Measurements from ENCODE around the gene HIPK2.

The HIPK2 gene

GRCh38 chr7:139774376-139774775 lies 3.4 kb downstream of the HIPK2 start:
- no peaks in the 10 kb centered on the region for H3F3A ChIP-seq (ENCODE audit: low read depth)
- H2AFZ ChIP-seq (ENCODE audit: low read length): no peak overlapping the region
- H3K9me2 ChIP-seq (replicated peaks; ENCODE audit: low read depth, low read length): no peaks in the 10 kb centered on the region
- H3K79me2 ChIP-seq (ENCODE audit: insufficient read depth, low read length): peaks cover 75% of the 10 kb centered on the region
- H3K4me3 ChIP-seq (ENCODE audit: low read length, poor library complexity, severe bottlenecking): peak overlapping the region; percentile 6
- H3K9me3 ChIP-seq (ENCODE audit: insufficient read depth, low read depth, low read length): no peaks in the 10 kb centered on the region
- H3K4me1 ChIP-seq (ENCODE audit: insufficient read depth, low read length, poor library complexity, severe bottlenecking): peaks cover 43% of the 10 kb centered on the region
- H3K4me2 ChIP-seq (ENCODE audit: low read depth, low read length, poor library complexity, severe bottlenecking): peak overlapping the region; percentile 83
- peaks cover 21% of the 10 kb centered on the region for H4K20me1 ChIP-seq (ENCODE audit: insufficient read depth, low read length, poor library complexity, severe bottlenecking)
- H3K36me3 ChIP-seq (ENCODE audit: insufficient read depth, low read length): no peaks in the 10 kb centered on the region
- H3K9ac ChIP-seq (ENCODE audit: low read depth, low read length, poor library complexity, severe bottlenecking): no peak overlapping the region
- H3K27me3 ChIP-seq (ENCODE audit: insufficient read depth, low read length, poor library complexity, severe bottlenecking): no peaks in the 10 kb centered on the region
- TF ChIP-seq, protein P1, sequence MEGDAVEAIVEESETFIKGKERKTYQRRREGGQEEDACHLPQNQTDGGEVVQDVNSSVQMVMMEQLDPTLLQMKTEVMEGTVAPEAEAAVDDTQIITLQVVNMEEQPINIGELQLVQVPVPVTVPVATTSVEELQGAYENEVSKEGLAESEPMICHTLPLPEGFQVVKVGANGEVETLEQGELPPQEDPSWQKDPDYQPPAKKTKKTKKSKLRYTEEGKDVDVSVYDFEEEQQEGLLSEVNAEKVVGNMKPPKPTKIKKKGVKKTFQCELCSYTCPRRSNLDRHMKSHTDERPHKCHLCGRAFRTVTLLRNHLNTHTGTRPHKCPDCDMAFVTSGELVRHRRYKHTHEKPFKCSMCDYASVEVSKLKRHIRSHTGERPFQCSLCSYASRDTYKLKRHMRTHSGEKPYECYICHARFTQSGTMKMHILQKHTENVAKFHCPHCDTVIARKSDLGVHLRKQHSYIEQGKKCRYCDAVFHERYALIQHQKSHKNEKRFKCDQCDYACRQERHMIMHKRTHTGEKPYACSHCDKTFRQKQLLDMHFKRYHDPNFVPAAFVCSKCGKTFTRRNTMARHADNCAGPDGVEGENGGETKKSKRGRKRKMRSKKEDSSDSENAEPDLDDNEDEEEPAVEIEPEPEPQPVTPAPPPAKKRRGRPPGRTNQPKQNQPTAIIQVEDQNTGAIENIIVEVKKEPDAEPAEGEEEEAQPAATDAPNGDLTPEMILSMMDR (conservative IDR thresholded peaks at IDR 0.05; ENCODE audit: low read length): no peak
- no peak for TF ChIP-seq EZH2phosphoT487 (IDR thresholded peaks at IDR 0.05; ENCODE audit: borderline replicate concordance)

DNA sequence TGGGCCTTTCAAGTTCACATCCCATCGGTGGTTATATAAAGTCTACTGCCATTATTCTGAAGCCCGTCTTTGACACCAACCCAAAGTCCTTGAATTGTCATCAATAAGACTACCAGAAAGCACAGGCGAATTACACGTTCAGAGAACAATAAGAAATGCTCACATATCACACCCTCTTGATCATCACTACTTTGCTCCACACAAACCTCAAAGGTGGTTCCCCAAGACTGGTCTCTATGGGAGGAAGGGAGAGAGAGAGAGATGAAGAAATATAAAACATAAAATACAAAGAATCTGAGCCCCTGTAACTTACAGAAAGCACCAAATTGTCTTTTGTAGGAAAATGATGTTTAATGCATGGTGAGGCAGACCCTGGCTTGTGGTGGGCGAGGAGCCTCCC lies 4.4 kb downstream of the HIPK2 start:
- Histone ChIP-seq H3K9me3 (ENCODE audit: insufficient read depth, low read depth, low read length) (no peaks in the 10 kb centered on the region), H3K9me2 (replicated peaks; ENCODE audit: low read depth, low read length) (no peaks in the 10 kb centered on the region), H3K4me2 (ENCODE audit: low read depth, low read length, poor library complexity, severe bottlenecking) (peak overlapping the region; percentile 83), H3K4me1 (ENCODE audit: insufficient read depth, low read length, poor library complexity, severe bottlenecking) (peaks cover 39% of the 10 kb centered on the region), H4K20me1 (ENCODE audit: insufficient read depth, low read length, poor library complexity, severe bottlenecking) (peaks cover 30% of the 10 kb centered on the region), H3K27me3 (ENCODE audit: insufficient read depth, low read length, poor library complexity, severe bottlenecking) (no peaks in the 10 kb centered on the region), H3K9ac (ENCODE audit: low read depth, low read length, poor library complexity, severe bottlenecking) (no peak overlapping the region), H3K36me3 (ENCODE audit: insufficient read depth, low read length) (no peaks in the 10 kb centered on the region), H3K79me2 (ENCODE audit: insufficient read depth, low read length) (peaks cover 81% of the 10 kb centered on the region), H3K4me3 (ENCODE audit: low read length, poor library complexity, severe bottlenecking) (no peak overlapping the region), H3F3A (ENCODE audit: low read depth) (no peaks in the 10 kb centered on the region), H2AFZ (ENCODE audit: low read length) (no peak overlapping the region)
- TF ChIP-seq, protein P1 (conservative IDR thresholded peaks at IDR 0.05; ENCODE audit: low read length): no peak
- no peak for TF ChIP-seq EZH2phosphoT487 (IDR thresholded peaks at IDR 0.05; ENCODE audit: borderline replicate concordance)

DNA sequence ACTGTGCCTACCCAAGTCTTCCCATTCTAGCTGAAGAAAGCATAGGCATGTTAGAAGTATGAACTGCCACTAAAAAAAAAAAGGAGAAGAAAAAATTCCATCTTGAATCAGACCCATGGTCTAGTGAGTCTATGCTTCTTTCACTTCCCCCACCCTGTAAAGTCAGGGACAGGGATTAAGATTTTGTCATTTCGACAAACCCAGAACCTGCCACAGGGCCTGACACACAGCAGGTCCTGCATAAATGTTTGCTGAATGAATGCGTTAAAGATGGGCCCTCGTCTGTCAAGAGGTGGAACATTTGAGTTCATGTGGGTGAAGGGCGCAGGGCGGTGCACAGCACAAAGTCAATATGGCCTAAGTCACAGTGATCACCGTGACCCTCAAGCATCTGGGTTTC lies 4.9 kb downstream of the HIPK2 start:
- no peaks in the 10 kb centered on the region for H3K36me3 ChIP-seq (ENCODE audit: insufficient read depth, low read length)
- no peaks in the 10 kb centered on the region for H3F3A ChIP-seq (ENCODE audit: low read depth)
- H3K9ac ChIP-seq (ENCODE audit: low read depth, low read length, poor library complexity, severe bottlenecking): no peak overlapping the region
- H4K20me1 ChIP-seq (ENCODE audit: insufficient read depth, low read length, poor library complexity, severe bottlenecking): peaks cover 35% of the 10 kb centered on the region
- no peaks in the 10 kb centered on the region for H3K9me3 ChIP-seq (ENCODE audit: insufficient read depth, low read depth, low read length)
- no peaks in the 10 kb centered on the region for H3K9me2 ChIP-seq (replicated peaks; ENCODE audit: low read depth, low read length)
- no peak overlapping the region for H2AFZ ChIP-seq (ENCODE audit: low read length)
- TF ChIP-seq, protein P1 (conservative IDR thresholded peaks at IDR 0.05; ENCODE audit: low read length): no peak
- no peak for TF ChIP-seq EZH2phosphoT487 (IDR thresholded peaks at IDR 0.05; ENCODE audit: borderline replicate concordance)
- H3K79me2 ChIP-seq (ENCODE audit: insufficient read depth, low read length): peaks cover 86% of the 10 kb centered on the region
- peak overlapping the region; percentile 83 for H3K4me2 ChIP-seq (ENCODE audit: low read depth, low read length, poor library complexity, severe bottlenecking)
- no peak overlapping the region for H3K4me3 ChIP-seq (ENCODE audit: low read length, poor library complexity, severe bottlenecking)
- H3K4me1 ChIP-seq (ENCODE audit: insufficient read depth, low read length, poor library complexity, severe bottlenecking): peaks cover 44% of the 10 kb centered on the region
- H3K27me3 ChIP-seq (ENCODE audit: insufficient read depth, low read length, poor library complexity, severe bottlenecking): no peaks in the 10 kb centered on the region
